Stimulated activated naive CD8-positive, alpha-beta T cell treated with anti-CD3 and anti-CD28 coated beads, Interleukin-15, Interleukin-2, amounts not matched to agents 100 ng/mL and 50 ng/mL, for 24 hours (primary cell): ENCODE measurements around the gene GPR157.
"Not testable (repeated sequence)": the region's sequence is repeated elsewhere in the genome, so short reads cannot be mapped to it uniquely, and the experiment has no call there.

Experiments used
- H3K27ac Mint-ChIP-seq: one replicate; pipeline ENCODE4 v1.8.0; 2021; ENCODE audit warnings: mild to moderate bottlenecking, mixed read lengths
- H3K27me3 Mint-ChIP-seq: one replicate; pipeline ENCODE4 v1.8.0; 2021; ENCODE audit warnings: mixed read lengths
- H3K36me3 Mint-ChIP-seq: one replicate; pipeline ENCODE4 v1.8.0; 2021; ENCODE audit warnings: low read depth, mixed read lengths
- H3K4me1 Mint-ChIP-seq: one replicate; pipeline ENCODE4 v1.8.0; 2021; ENCODE audit warnings: low read depth, mixed read lengths
- H3K4me3 Mint-ChIP-seq: one replicate; pipeline ENCODE4 v1.8.0; 2021; ENCODE audit warnings: mild to moderate bottlenecking, mixed read lengths
- H3K9me3 Mint-ChIP-seq: one replicate; pipeline ENCODE4 v1.8.0; 2021; ENCODE audit warnings: mixed read lengths

Gene GPR157

GRCh38 chr1:9133870-9134585 lies 5.1 kb upstream of the GPR157 start:
- H3K4me3 Mint-ChIP-seq: no peak overlapping the region
- H3K36me3 Mint-ChIP-seq: no peaks in the 10 kb centered on the region
- no peak overlapping the region for H3K27ac Mint-ChIP-seq
- H3K4me1 Mint-ChIP-seq: peaks cover 33% of the 10 kb centered on the region
- H3K9me3 Mint-ChIP-seq: no peaks in the 10 kb centered on the region
- peaks cover 5% of the 10 kb centered on the region for H3K27me3 Mint-ChIP-seq

GRCh38 chr1:9129266-9130041 lies 552 bp upstream of the GPR157 start:
- H3K4me1 Mint-ChIP-seq: peaks cover 55% of the 10 kb centered on the region

GRCh38 chr1:9128166-9128519 lies 759 bp downstream of the GPR157 start:
- H3K27ac Mint-ChIP-seq: no peak overlapping the region
- peaks cover 55% of the 10 kb centered on the region for H3K4me1 Mint-ChIP-seq
- no peaks in the 10 kb centered on the region for H3K36me3 Mint-ChIP-seq
- peaks cover 8% of the 10 kb centered on the region for H3K27me3 Mint-ChIP-seq
- peak overlapping the region; percentile 86 for H3K4me3 Mint-ChIP-seq
- no peaks in the 10 kb centered on the region for H3K9me3 Mint-ChIP-seq

More at GRCh38 chr1:9129266-9130041, 552 bp upstream of the GPR157 start:
- H3K9me3 Mint-ChIP-seq: no peaks in the 10 kb centered on the region
- peak overlapping the region; percentile 63 for H3K27ac Mint-ChIP-seq
- no peaks in the 10 kb centered on the region for H3K36me3 Mint-ChIP-seq
- peaks cover 13% of the 10 kb centered on the region for H3K27me3 Mint-ChIP-seq
- H3K4me3 Mint-ChIP-seq: peak overlapping the region; percentile 59

GRCh38 chr1:9127395-9128165 lies 1.3 kb downstream of the GPR157 start:
- Mint-ChIP-seq H3K36me3 (no peaks in the 10 kb centered on the region), H3K9me3 (no peaks in the 10 kb centered on the region), H3K27me3 (peaks cover 8% of the 10 kb centered on the region), H3K27ac (no peak overlapping the region), H3K4me1 (peaks cover 59% of the 10 kb centered on the region), H3K4me3 (peak overlapping the region; percentile 86)

GRCh38 chr1:9126511-9126910 lies 2.4 kb downstream of the GPR157 start:
- Mint-ChIP-seq H3K36me3 (no peaks in the 10 kb centered on the region), H3K9me3 (no peaks in the 10 kb centered on the region), H3K4me3 (no peak overlapping the region), H3K4me1 (peaks cover 59% of the 10 kb centered on the region), H3K27me3 (peaks cover 8% of the 10 kb centered on the region), H3K27ac (no peak overlapping the region)

GRCh38 chr1:9125847-9126246 lies 3.1 kb downstream of the GPR157 start:
- not testable (repeated sequence) for H3K27ac Mint-ChIP-seq, H3K4me3 Mint-ChIP-seq, H3K9me3 Mint-ChIP-seq, H3K27me3 Mint-ChIP-seq, H3K36me3 Mint-ChIP-seq
- H3K4me1 Mint-ChIP-seq: peaks cover 54% of the 10 kb centered on the region

- no peaks in the 10 kb centered on the region for H3K36me3 Mint-ChIP-seq
- no peak overlapping the region for H3K4me3 Mint-ChIP-seq
Observed at GRCh38 chr1:9125325-9125724, 3.6 kb downstream of the GPR157 start.

GRCh38 chr1:9124389-9124788 lies 4.5 kb downstream of the GPR157 start:
- H3K4me1 Mint-ChIP-seq: peaks cover 42% of the 10 kb centered on the region
- H3K27me3 Mint-ChIP-seq, H3K27ac Mint-ChIP-seq, H3K9me3 Mint-ChIP-seq, H3K4me3 Mint-ChIP-seq, H3K36me3 Mint-ChIP-seq: not testable (repeated sequence)

More at GRCh38 chr1:9125325-9125724, 3.6 kb downstream of the GPR157 start:
- Mint-ChIP-seq H3K27me3 (peaks cover 8% of the 10 kb centered on the region), H3K9me3 (no peaks in the 10 kb centered on the region), H3K27ac (no peak overlapping the region), H3K4me1 (peaks cover 50% of the 10 kb centered on the region)

GRCh38 chr1:9123665-9124064 lies 5.2 kb downstream of the GPR157 start:
- peaks cover 46% of the 10 kb centered on the region for H3K4me1 Mint-ChIP-seq
- not testable (repeated sequence) for H3K27ac Mint-ChIP-seq, H3K4me3 Mint-ChIP-seq, H3K27me3 Mint-ChIP-seq, H3K9me3 Mint-ChIP-seq, H3K36me3 Mint-ChIP-seq

GRCh38 chr1:9121496-9122409 lies 7.1 kb downstream of the GPR157 start:
- Mint-ChIP-seq H3K4me1 (peaks cover 31% of the 10 kb centered on the region), H3K27ac (peak overlapping the region; percentile 18), H3K4me3 (peak overlapping the region; percentile 25)

GRCh38 chr1:9120312-9120958 lies 8.5 kb downstream of the GPR157 start:
- Mint-ChIP-seq H3K4me1 (peaks cover 22% of the 10 kb centered on the region), H3K27ac (no peak overlapping the region), H3K9me3 (no peaks in the 10 kb centered on the region), H3K27me3 (no peaks in the 10 kb centered on the region), H3K36me3 (no peaks in the 10 kb centered on the region), H3K4me3 (no peak overlapping the region)

More at GRCh38 chr1:9121496-9122409, 7.1 kb downstream of the GPR157 start:
- H3K27me3 Mint-ChIP-seq: no peaks in the 10 kb centered on the region
- no peaks in the 10 kb centered on the region for H3K9me3 Mint-ChIP-seq
- no peaks in the 10 kb centered on the region for H3K36me3 Mint-ChIP-seq

GRCh38 chr1:9119745-9120144 lies 9.2 kb downstream of the GPR157 start:
- H3K27me3 Mint-ChIP-seq: no peaks in the 10 kb centered on the region

GRCh38 chr1:9118186-9118585 lies 10.7 kb downstream of the GPR157 start:
- Mint-ChIP-seq H3K9me3 (no peaks in the 10 kb centered on the region), H3K27me3 (no peaks in the 10 kb centered on the region), H3K4me3 (no peak overlapping the region), H3K36me3 (no peaks in the 10 kb centered on the region), H3K27ac (no peak overlapping the region), H3K4me1 (peaks cover 18% of the 10 kb centered on the region)

More at GRCh38 chr1:9119745-9120144, 9.2 kb downstream of the GPR157 start:
- Mint-ChIP-seq H3K9me3 (no peaks in the 10 kb centered on the region), H3K4me1 (peaks cover 18% of the 10 kb centered on the region), H3K27ac (no peak overlapping the region), H3K4me3 (no peak overlapping the region), H3K36me3 (no peaks in the 10 kb centered on the region)
